A673 (cell line): ENCODE results near the gene NEMP1. TPM values are rescaled to one million over a fixed set of nuclear protein-coding genes. Genes with fewer than 3 reads are reported as not detected.

Experiments
- BruUV-seq: library from RNA; stranded (reverse); fragments of 400-500 nt; replicated peaks from 2 replicates; lab custom pipeline; 2021; lab: Mats Ljungman, UMichigan
- CTCF ChIA-PET: fragments of 300-600 bp; sonication (Branson Sonifier 250); formaldehyde crosslinking; loops from one replicate; lab custom pipeline; 2022; ENCODE audit warnings: antibody characterized with exemption; lab: Charles Lee
- POLR2A ChIA-PET: fragments of 300-600 bp; sonication (Branson Sonifier 250); formaldehyde crosslinking; loops from one replicate; lab custom pipeline; 2022; ENCODE audit warnings: antibody characterized with exemption; ENCODE audit not compliant: low non-redundant PET; lab: Charles Lee
- DNase-seq: peaks from one replicate; pipeline ENCODE4 v3.0.0-alpha.2; 2015; ENCODE audit warnings: low spot score
- H3K27ac ChIP-seq: fragments of 200-600 bp; sonication (generic); 2 replicates; pipeline ENCODE4 v1.5.1; 2016; ENCODE audit warnings: mixed run types, low read depth, mild to moderate bottlenecking, mixed read lengths, antibody characterized with exemption, low read length; ENCODE audit not compliant: poor library complexity, severe bottlenecking
- H3K27me3 ChIP-seq: fragments of 200-600 bp; sonication (generic); replicated peaks from 2 replicates; pipeline ENCODE4 v1.6.1; 2017; ENCODE audit warnings: mixed run types, low read depth, mild to moderate bottlenecking, mixed read lengths, antibody characterized with exemption, low read length; ENCODE audit not compliant: insufficient read depth, poor library complexity
- H3K36me3 ChIP-seq: fragments of 200-600 bp; sonication (generic); 2 replicates; pipeline ENCODE4 v1.6.1; 2016; ENCODE audit warnings: mixed run types, mild to moderate bottlenecking, mixed read lengths, antibody characterized with exemption, low read length; ENCODE audit not compliant: insufficient read depth, poor library complexity, severe bottlenecking
- H3K4me1 ChIP-seq: fragments of 200-600 bp; sonication (generic); 2 replicates; pipeline ENCODE4 v1.6.1; 2017; ENCODE audit warnings: mixed run types, mild to moderate bottlenecking, mixed read lengths, antibody characterized with exemption, low read length; ENCODE audit not compliant: insufficient read depth, poor library complexity, severe bottlenecking
- H3K4me3 ChIP-seq: fragments of 200-600 bp; sonication (generic); 2 replicates; pipeline ENCODE4 v1.5.1; 2016; ENCODE audit warnings: low read depth, mixed run types, mild to moderate bottlenecking, mixed read lengths, low read length; ENCODE audit not compliant: poor library complexity, severe bottlenecking
- H3K9me3 ChIP-seq: fragments of 200-600 bp; sonication (generic); 2 replicates; pipeline ENCODE4 v1.6.1; 2016; ENCODE audit warnings: mixed run types, low read depth, mild to moderate bottlenecking, mixed read lengths, antibody characterized with exemption, low read length; ENCODE audit not compliant: poor library complexity, severe bottlenecking
- EZH2 ChIP-seq: fragments of 200-600 bp; sonication (generic); IDR thresholded peaks from 2 replicates; pipeline ENCODE4 v1.6.1; 2017; ENCODE audit warnings: borderline replicate concordance, low read depth, mild to moderate bottlenecking, mixed read lengths, antibody characterized with exemption, low read length; ENCODE audit not compliant: poor library complexity, severe bottlenecking
- intact Hi-C: fragments of 100-400 bp; cut with micrococcal nuclease; formaldehyde crosslinking; loops from one replicate; pipeline ENCODE4 v1.10.0; 2022; ENCODE audit not compliant: unreplicated experiment
- total RNA-seq: library from RNA; stranded (reverse); gene quantifications from 2 replicates; pipeline ENCODE4 v1.2.3, GENCODE V29; 2021
- TF ChIP-seq, protein P1 (sequence below): fragments of 300-800, 200-600 bp; sonication (generic); conservative IDR thresholded peaks from 2 replicates; pipeline ENCODE4 v1.5.1; 2017; ENCODE audit warnings: low read depth, mild to moderate bottlenecking, antibody characterized with exemption, low read length, moderate library complexity, mixed read lengths

NEMP1 gene
- total RNA-seq, 1 experiment from 2014 or later = 68.6 TPM

DNA sequence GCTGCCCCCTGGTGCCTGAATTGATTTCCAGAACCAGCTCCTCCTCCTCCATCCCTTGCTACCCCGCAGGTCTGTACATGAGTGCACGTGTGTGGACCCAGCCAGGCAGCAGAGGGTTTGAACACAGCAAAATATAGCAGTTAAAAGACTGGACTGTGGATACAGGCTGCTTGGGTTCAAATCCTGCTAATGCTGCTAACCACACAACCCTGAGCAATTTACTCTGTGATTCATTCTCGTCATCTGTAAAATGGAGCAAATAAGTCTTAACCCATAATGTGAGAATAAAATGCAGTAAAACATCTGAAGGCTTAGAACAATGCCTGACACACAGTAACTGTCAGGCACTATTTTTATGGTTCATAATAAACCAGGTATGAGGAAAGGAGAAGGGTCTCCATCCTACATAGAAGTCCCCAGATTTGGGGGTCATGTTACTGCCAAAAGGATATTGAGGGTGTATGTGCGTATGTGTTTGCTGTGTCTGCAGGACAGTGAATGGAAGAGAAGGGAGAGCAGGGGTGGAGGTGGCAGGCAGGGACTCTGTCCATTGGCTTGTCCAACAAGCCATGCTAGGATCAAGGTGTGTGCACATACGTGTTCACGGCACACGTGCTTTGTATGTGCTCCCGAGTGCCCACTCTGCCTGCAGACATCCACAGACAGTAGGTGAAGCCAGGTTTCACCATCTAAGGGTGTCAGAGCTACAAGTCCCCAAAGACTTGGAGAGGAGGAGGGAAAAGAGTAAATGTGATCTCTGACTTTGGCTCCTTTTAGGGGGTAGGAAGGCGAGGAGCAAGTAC lies 34.1 kb upstream of the NEMP1 start:
- CTCF ChIA-PET = interaction anchor here (0.5 to 3.5 kb wide), 17 partner anchors 8 to 130 kb away, joined by 3 to 87 read pairs (median 9); partner anchors contain the start of genes LRP1, NAB2 and ZBTB39
- no TSS peak for BruUV-seq
- no peak for TF ChIP-seq EZH2
- TF ChIP-seq, protein P1, sequence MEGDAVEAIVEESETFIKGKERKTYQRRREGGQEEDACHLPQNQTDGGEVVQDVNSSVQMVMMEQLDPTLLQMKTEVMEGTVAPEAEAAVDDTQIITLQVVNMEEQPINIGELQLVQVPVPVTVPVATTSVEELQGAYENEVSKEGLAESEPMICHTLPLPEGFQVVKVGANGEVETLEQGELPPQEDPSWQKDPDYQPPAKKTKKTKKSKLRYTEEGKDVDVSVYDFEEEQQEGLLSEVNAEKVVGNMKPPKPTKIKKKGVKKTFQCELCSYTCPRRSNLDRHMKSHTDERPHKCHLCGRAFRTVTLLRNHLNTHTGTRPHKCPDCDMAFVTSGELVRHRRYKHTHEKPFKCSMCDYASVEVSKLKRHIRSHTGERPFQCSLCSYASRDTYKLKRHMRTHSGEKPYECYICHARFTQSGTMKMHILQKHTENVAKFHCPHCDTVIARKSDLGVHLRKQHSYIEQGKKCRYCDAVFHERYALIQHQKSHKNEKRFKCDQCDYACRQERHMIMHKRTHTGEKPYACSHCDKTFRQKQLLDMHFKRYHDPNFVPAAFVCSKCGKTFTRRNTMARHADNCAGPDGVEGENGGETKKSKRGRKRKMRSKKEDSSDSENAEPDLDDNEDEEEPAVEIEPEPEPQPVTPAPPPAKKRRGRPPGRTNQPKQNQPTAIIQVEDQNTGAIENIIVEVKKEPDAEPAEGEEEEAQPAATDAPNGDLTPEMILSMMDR = peak; percentile 93
- H3K9me3 ChIP-seq = no peaks in the 10 kb centered on the region
- DNase-seq = no peak
- no peaks in the 10 kb centered on the region for H3K27me3 ChIP-seq
- H3K27ac ChIP-seq = no peak overlapping the region
- intact Hi-C loops = loop anchor here (1.0 to 5.0 kb wide), 5 partner anchors 43 to 600 kb away; no protein-coding TSS in a partner anchor
- POLR2A ChIA-PET = interaction anchor here (0.9 kb wide), 1 partner anchor 43 kb away, joined by 4 read pairs; no protein-coding TSS in a partner anchor
- peaks cover 22% of the 10 kb centered on the region for H3K4me1 ChIP-seq
- H3K4me3 ChIP-seq = peak overlapping the region; percentile 51
- H3K36me3 ChIP-seq = no peaks in the 10 kb centered on the region

DNA sequence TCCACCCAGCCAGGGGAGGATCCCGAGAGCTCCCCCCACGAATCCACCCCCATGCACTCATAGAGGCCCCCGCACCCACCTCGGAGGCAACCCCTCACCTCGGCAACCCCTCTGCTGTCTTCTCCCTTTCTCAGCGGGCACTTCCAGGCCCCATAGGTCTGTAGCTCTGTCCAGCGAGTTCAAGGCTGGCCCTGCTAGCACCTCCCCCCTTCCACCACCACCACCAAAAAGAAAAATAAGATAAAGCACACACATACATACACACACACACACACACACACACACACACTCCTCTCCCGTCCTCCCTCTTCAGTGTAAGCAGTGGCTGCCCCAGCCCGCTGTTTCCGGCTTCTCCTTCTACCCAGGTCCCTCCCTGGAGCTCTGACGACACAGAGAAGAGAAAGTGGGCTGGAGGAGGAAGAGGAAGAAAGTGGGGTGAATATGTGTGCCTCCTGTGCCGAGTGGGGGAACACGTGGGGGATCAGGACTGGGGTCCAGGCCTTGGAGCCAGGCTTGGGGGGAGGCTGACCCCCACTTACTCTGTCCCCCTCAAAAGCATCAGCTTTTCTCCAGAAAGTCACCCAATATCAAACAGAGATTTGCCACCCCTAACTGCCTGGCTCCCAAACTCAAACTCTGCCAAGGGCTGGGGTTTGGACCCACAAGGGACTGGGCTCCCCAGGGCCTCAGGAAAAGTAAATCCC lies 32.6 kb upstream of the NEMP1 start, which contains the start of gene STAT6:
STAT6 (minus strand) TSS at position 332 of the 704 bp plus-strand sequence. CDS start 3,084 bp downstream, outside the sequence.
- peak; percentile 85 for DNase-seq
- Histone ChIP-seq H3K27me3 (no peaks in the 10 kb centered on the region), H3K9me3 (no peaks in the 10 kb centered on the region), H3K36me3 (peaks cover 11% of the 10 kb centered on the region), H3K4me3 (peak within 1 kb of the TSS; percentile 51), H3K4me1 (peaks cover 22% of the 10 kb centered on the region), H3K27ac (peak within 1 kb of the TSS; percentile 90)
- ChIA-PET CTCF (interaction anchor here (0.6 to 3.5 kb wide), 19 partner anchors 10 to 475 kb away, joined by 3 to 87 read pairs (median 9); partner anchors contain the start of genes LRP1, NAB2 and ZBTB39), POLR2A (interaction anchor here (0.6 to 1.6 kb wide), 3 partner anchors 17 to 23 kb away, joined by 3 to 9 read pairs (median 8); no protein-coding TSS in a partner anchor)
- intact Hi-C loops = loop anchor here (2.0 to 5.0 kb wide), 3 partner anchors 16 to 599 kb away; no protein-coding TSS in a partner anchor
- TF ChIP-seq EZH2 = no peak
- TF ChIP-seq, protein P1 = no peak; the same call in 1 of the 2 replicates
- BruUV-seq = no TSS peak
